Right atrium auricular region (tissue), 2 donors: Measurements from ENCODE around the gene VSNL1. TPM values are rescaled to one million over a fixed set of nuclear protein-coding genes. Genes with fewer than 3 reads are reported as not detected.

Experiments used
- DNase-seq: peaks from one replicate; pipeline ENCODE4 v3.0.0-alpha.2; 2019; ENCODE audit warnings: low spot score
- H3K27ac ChIP-seq, 2 donors: fragments of 200-600 bp; sonication (generic); 1 replicate in 1 of 2; 2 replicates in 1 of 2; pipeline ENCODE4 v1.5.1; 2016 to 2019
- H3K27me3 ChIP-seq, 2 donors: fragments of 200-600 bp; sonication (generic); one replicate each; pipeline versions ENCODE4 v1.5.1 to v1.6.0; 2017 to 2019
- H3K36me3 ChIP-seq: fragments of 200-600 bp; sonication (generic); one replicate; pipeline ENCODE4 v1.5.1; 2016
- H3K4me1 ChIP-seq, 2 donors: fragments of 200-600 bp; sonication (generic); one replicate each; pipeline versions ENCODE4 v1.5.1 to v1.6.0; 2017 to 2019
- H3K4me3 ChIP-seq, 2 donors: fragments of 200-600 bp; sonication (generic); 1 replicate in 1 of 2; 2 replicates in 1 of 2; pipeline ENCODE4 v1.5.1; 2017 to 2019; ENCODE audit warnings: mild to moderate bottlenecking in 1 of 2, moderate library complexity in 1 of 2
- H3K9me3 ChIP-seq, 2 donors: fragments of 200-600 bp; sonication (generic); one replicate each; pipeline ENCODE4 v1.5.1; 2019
- CTCF ChIP-seq, 2 donors: fragments of 200-600 bp; sonication (generic); IDR thresholded peaks; one replicate each; pipeline ENCODE4 v1.5.1; 2019; ENCODE audit warnings: antibody characterized with exemption in 2 of 2
- total RNA-seq, 2 donors: library from RNA; depleted of rRNA; stranded (reverse); fragments of >200 nt; gene quantifications; one replicate each; pipeline ENCODE4 v1.1.0, GENCODE V29; 2016

The VSNL1 gene
- total RNA-seq, 2 donors from 2014 or later = 30.2 to 41.7 TPM

GRCh38 chr2:17667898-17668297, 127.4 kb downstream of the VSNL1 start:
- TF ChIP-seq CTCF (IDR thresholded peaks at IDR 0.05) = no peak
- no peak for DNase-seq
- H3K36me3 ChIP-seq = peaks cover 23% of the 10 kb centered on the region

GRCh38 chr2:17672583-17673317, 132.3 kb downstream of the VSNL1 start:
- DNase-seq = no peak
- Histone ChIP-seq H3K9me3 (no peaks in the 10 kb centered on the region), H3K36me3 (peaks cover 8% of the 10 kb centered on the region), H3K27ac (no peak overlapping the region), H3K4me3 (no peak overlapping the region), H3K4me1 (no peaks in the 10 kb centered on the region), H3K27me3 (no peaks in the 10 kb centered on the region)
- TF ChIP-seq CTCF (IDR thresholded peaks at IDR 0.05) = no peak

More at GRCh38 chr2:17667898-17668297, 127.4 kb downstream of the VSNL1 start:
- H3K4me3 ChIP-seq = no peak overlapping the region
- no peaks in the 10 kb centered on the region for H3K27me3 ChIP-seq
- no peaks in the 10 kb centered on the region for H3K9me3 ChIP-seq
- H3K4me1 ChIP-seq = no peaks in the 10 kb centered on the region
- H3K27ac ChIP-seq = no peak overlapping the region

GRCh38 chr2:17674817-17675216, 134.3 kb downstream of the VSNL1 start:
- Histone ChIP-seq H3K4me1 (no peaks in the 10 kb centered on the region), H3K36me3 (peaks cover under 1% of the 10 kb centered on the region), H3K27ac (no peak overlapping the region), H3K27me3 (no peaks in the 10 kb centered on the region), H3K9me3 (no peaks in the 10 kb centered on the region), H3K4me3 (no peak overlapping the region)
- TF ChIP-seq CTCF (IDR thresholded peaks at IDR 0.05) = no peak
- no peak for DNase-seq

GRCh38 chr2:17680119-17680518, 139.6 kb downstream of the VSNL1 start:
- Histone ChIP-seq H3K4me3 (no peak overlapping the region), H3K27me3 (no peaks in the 10 kb centered on the region), H3K36me3 (peaks cover 7% of the 10 kb centered on the region), H3K9me3 (no peaks in the 10 kb centered on the region), H3K27ac (no peak overlapping the region), H3K4me1 (no peaks in the 10 kb centered on the region)
- TF ChIP-seq CTCF (IDR thresholded peaks at IDR 0.05) = no peak
- DNase-seq = no peak

DNA sequence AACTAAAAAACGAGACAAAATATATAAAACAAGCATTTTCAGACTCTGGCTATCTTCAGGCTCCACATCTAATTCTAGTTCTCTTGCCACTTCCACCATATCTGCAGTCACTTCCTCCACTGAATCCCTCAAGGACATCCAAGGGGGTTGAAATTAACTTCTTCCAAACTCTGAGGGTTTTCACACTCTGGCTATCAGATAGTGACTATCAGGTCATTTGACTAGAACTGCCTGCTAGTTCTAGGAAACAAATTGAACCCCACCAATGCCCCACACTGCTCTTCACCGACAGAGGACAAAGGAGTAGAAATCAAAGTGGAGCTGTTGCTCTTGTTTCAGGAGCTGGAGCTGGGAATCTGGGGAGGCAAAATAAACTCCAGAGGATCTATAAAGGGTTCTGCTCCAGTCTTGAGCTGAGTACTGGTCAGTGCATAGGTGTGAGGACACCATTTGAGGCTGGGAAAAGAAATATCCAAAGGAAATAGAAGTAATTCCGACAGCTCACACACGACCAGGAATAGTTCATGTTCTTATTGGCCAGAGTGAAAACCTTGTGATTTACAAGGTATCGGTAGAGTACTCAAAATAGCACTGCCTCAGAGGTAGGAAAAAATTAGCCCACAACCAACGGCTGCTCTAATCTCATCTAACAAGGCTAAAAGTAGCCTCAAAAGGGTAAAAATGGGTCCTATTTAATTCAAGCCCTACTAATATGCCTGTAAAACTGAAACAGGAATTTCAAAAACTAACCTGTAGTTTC, 141.8 kb downstream of the VSNL1 start:
- H3K9me3 ChIP-seq = no peaks in the 10 kb centered on the region
- no peak for DNase-seq
- no peak overlapping the region for H3K27ac ChIP-seq
- peaks cover 15% of the 10 kb centered on the region for H3K36me3 ChIP-seq
- no peak overlapping the region for H3K4me3 ChIP-seq
- no peaks in the 10 kb centered on the region for H3K4me1 ChIP-seq
- no peaks in the 10 kb centered on the region for H3K27me3 ChIP-seq
- no peak for TF ChIP-seq CTCF (IDR thresholded peaks at IDR 0.05)
